ENCODE data around the gene COX8A. TPM values are rescaled to one million over a fixed set of nuclear protein-coding genes. Genes with fewer than 3 reads are reported as not detected.

COX8A gene
- total and polyA plus RNA-seq, 2 of the 13 experiments (the other 11 are each of a cell fraction or from before 2014, with no cell fraction given): 202 to 406 TPM

DNA sequence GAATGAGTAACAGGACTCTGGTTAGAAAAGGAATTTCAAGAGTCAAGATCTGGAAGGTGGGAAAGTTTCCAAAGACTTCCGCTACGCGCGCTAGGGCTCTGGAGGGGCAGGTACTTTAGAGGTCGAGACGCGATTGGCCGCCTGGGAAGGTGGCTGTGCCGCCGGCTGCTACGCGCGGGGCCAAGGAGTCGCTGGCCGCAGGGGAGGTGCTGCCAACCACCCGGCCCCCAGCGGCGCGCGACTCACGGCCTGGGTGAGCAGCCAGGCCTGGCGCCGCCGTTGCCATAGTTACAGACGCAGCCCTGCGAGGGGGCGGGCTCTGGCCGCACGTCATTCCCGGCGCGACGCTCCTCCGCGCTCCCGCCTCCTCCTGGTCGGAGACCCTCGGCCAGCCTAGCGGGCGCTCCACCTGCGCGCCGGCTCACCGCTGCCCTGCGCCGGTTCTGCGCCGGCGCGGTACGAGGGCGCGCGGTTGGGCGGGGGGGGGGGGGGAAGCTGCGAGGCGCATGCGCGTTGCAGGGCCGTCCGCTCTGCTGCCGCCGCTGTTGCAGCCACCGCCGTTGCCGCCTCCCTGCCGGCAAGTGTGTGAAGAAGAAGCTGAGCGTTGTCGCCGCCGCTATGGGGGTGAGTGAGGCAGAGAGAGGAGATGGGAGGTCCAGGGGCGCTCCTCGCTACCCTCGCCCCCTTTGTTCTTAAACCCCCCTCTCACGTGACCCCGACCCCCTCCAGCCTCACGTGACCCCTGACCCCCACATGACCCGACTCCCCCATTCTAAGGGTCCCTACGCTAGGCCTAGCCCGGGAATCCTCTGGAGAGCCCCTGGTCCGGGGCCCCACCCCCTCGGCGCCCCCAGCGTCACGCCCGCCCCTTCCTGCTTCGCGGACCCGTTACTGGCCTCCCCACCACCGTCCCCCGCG is 35.7 kb upstream of the COX8A start, which contains the start of gene NAA40 (continued):
- TF ChIP-seq PHF20 (CRISPR knock-in tag; IDR thresholded peaks at IDR 0.05): peak; percentile 88
- TF ChIP-seq ZFY (CRISPR knock-in tag; IDR thresholded peaks at IDR 0.05): peak; percentile 92
- TF ChIP-seq, protein P1, sequence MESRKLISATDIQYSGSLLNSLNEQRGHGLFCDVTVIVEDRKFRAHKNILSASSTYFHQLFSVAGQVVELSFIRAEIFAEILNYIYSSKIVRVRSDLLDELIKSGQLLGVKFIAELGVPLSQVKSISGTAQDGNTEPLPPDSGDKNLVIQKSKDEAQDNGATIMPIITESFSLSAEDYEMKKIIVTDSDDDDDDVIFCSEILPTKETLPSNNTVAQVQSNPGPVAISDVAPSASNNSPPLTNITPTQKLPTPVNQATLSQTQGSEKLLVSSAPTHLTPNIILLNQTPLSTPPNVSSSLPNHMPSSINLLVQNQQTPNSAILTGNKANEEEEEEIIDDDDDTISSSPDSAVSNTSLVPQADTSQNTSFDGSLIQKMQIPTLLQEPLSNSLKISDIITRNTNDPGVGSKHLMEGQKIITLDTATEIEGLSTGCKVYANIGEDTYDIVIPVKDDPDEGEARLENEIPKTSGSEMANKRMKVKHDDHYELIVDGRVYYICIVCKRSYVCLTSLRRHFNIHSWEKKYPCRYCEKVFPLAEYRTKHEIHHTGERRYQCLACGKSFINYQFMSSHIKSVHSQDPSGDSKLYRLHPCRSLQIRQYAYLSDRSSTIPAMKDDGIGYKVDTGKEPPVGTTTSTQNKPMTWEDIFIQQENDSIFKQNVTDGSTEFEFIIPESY (CRISPR knock-in tag; IDR thresholded peaks at IDR 0.05): no peak
- no peak for TF ChIP-seq SATB2 (CRISPR knock-in tag; IDR thresholded peaks at IDR 0.05)
- no peak for TF ChIP-seq KLF11 (CRISPR knock-in tag; IDR thresholded peaks at IDR 0.05)
- TF ChIP-seq, protein P2, sequence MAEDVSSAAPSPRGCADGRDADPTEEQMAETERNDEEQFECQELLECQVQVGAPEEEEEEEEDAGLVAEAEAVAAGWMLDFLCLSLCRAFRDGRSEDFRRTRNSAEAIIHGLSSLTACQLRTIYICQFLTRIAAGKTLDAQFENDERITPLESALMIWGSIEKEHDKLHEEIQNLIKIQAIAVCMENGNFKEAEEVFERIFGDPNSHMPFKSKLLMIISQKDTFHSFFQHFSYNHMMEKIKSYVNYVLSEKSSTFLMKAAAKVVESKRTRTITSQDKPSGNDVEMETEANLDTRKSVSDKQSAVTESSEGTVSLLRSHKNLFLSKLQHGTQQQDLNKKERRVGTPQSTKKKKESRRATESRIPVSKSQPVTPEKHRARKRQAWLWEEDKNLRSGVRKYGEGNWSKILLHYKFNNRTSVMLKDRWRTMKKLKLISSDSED (CRISPR knock-in tag; IDR thresholded peaks at IDR 0.05): no peak
- TF ChIP-seq MYNN (CRISPR knock-in tag; IDR thresholded peaks at IDR 0.05; ENCODE audit: low read depth): no peak
- TF ChIP-seq STAT5B (CRISPR knock-in tag; IDR thresholded peaks at IDR 0.05): no peak
- peak; percentile 55; the same call in 1 of the 2 replicates for TF ChIP-seq KDM2A (CRISPR knock-in tag; IDR thresholded peaks at IDR 0.05; ENCODE audit: borderline replicate concordance, low read depth)
- no peak for TF ChIP-seq PITX1 (CRISPR knock-in tag; IDR thresholded peaks at IDR 0.05)
- TF ChIP-seq, protein P3, sequence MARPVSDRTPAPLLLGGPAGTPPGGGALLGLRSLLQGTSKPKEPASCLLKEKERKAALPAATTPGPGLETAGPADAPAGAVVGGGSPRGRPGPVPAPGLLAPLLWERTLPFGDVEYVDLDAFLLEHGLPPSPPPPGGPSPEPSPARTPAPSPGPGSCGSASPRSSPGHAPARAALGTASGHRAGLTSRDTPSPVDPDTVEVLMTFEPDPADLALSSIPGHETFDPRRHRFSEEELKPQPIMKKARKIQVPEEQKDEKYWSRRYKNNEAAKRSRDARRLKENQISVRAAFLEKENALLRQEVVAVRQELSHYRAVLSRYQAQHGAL (CRISPR knock-in tag; IDR thresholded peaks at IDR 0.05; ENCODE audit: not compliant biosample characterization): no peak
- peak; percentile 50; the same call in 1 of the 2 replicates for TF ChIP-seq RAD51 (IDR thresholded peaks at IDR 0.05; ENCODE audit: borderline replicate concordance)
- TF ChIP-seq, protein P4, sequence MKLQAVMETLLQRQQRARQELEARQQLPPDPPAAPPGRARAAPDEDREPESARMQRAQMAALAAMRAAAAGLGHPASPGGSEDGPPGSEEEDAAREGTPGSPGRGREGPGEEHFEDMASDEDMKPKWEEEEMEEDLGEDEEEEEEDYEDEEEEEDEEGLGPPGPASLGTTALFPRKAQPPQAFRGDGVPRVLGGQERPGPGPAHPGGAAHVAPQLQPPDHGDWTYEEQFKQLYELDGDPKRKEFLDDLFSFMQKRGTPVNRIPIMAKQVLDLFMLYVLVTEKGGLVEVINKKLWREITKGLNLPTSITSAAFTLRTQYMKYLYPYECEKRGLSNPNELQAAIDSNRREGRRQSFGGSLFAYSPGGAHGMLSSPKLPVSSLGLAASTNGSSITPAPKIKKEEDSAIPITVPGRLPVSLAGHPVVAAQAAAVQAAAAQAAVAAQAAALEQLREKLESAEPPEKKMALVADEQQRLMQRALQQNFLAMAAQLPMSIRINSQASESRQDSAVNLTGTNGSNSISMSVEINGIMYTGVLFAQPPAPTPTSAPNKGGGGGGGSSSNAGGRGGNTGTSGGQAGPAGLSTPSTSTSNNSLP (IDR thresholded peaks at IDR 0.05; ENCODE audit: low read depth, low read length): no peak
- TF ChIP-seq CCDC6 (CRISPR knock-in tag; IDR thresholded peaks at IDR 0.05): 0 out of 2 replicates have a peak, but pooled peaks have one; percentile 72
- no peak for TF ChIP-seq ZNF496 (CRISPR knock-in tag; IDR thresholded peaks at IDR 0.05; ENCODE audit: insufficient replicate concordance)
- TF ChIP-seq RFXANK (CRISPR knock-in tag; IDR thresholded peaks at IDR 0.05): 0 out of 2 replicates have a peak, but pooled peaks have one; percentile 38
- TF ChIP-seq MED1 (CRISPR knock-in tag; IDR thresholded peaks at IDR 0.05): peak; percentile 66
- TF ChIP-seq, protein P5, sequence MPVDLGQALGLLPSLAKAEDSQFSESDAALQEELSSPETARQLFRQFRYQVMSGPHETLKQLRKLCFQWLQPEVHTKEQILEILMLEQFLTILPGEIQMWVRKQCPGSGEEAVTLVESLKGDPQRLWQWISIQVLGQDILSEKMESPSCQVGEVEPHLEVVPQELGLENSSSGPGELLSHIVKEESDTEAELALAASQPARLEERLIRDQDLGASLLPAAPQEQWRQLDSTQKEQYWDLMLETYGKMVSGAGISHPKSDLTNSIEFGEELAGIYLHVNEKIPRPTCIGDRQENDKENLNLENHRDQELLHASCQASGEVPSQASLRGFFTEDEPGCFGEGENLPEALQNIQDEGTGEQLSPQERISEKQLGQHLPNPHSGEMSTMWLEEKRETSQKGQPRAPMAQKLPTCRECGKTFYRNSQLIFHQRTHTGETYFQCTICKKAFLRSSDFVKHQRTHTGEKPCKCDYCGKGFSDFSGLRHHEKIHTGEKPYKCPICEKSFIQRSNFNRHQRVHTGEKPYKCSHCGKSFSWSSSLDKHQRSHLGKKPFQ (CRISPR knock-in tag; IDR thresholded peaks at IDR 0.05; ENCODE audit: insufficient replicate concordance): no peak
- peak; percentile 24 for TF ChIP-seq SRSF1 (optimal IDR thresholded peaks at IDR 0.05; ENCODE audit: low read depth, low read length)
- no peak for TF ChIP-seq ZBTB8A (CRISPR knock-in tag; IDR thresholded peaks at IDR 0.05; ENCODE audit: borderline replicate concordance, low read depth)

All from HepG2 (cell line).